Colonic mucosa (tissue), 4 donors: ENCODE results near the gene FTO. TPM values are rescaled to one million over a fixed set of nuclear protein-coding genes. Genes with fewer than 3 reads are reported as not detected.

Source experiments
- DNase-seq: peaks from one replicate; pipeline ENCODE4 v3.0.0-alpha.2; 2020
- H3K27ac ChIP-seq: fragments of 200-600 bp; one replicate; pipeline ENCODE4 v1.8.0; 2021
- H3K27me3 ChIP-seq: fragments of 200-600 bp; one replicate; pipeline ENCODE4 v1.8.0; 2021
- H3K36me3 ChIP-seq: fragments of 200-600 bp; one replicate; pipeline ENCODE4 v1.8.0; 2021
- H3K4me1 ChIP-seq: fragments of 200-600 bp; one replicate; pipeline ENCODE4 v1.8.0; 2021; ENCODE audit warnings: mild to moderate bottlenecking
- H3K4me3 ChIP-seq: fragments of 200-600 bp; one replicate; pipeline ENCODE4 v1.8.0; 2021
- H3K9ac ChIP-seq, 2 donors: one replicate each; pipeline ENCODE4 v1.7.0; 2013; ENCODE audit warnings: control low read depth in 2 of 2, low read depth in 2 of 2, low read length in 2 of 2
- H3K9me3 ChIP-seq: fragments of 200-600 bp; one replicate; pipeline ENCODE4 v1.8.0; 2021
- CTCF ChIP-seq: fragments of 200-600 bp; IDR thresholded peaks from one replicate; pipeline ENCODE4 v1.8.0; 2022; ENCODE audit warnings: antibody characterized with exemption, mild to moderate bottlenecking
- intact Hi-C: fragments of 100-400 bp; cut with DNase I; formaldehyde crosslinking; loops from one replicate; pipeline ENCODE4 v1.14.1; 2022
- total RNA-seq, 2 donors: library from RNA; stranded (reverse); fragmentation: NEBNext Ultra II Directional in 1 of 2; extraction: Animal tissue kit (Norgen Biotek cat#: 25700) in 1 of 2; gene quantifications; one replicate each; pipeline ENCODE4 v1.2.1, GENCODE V29; 2021
- donor health status: healthy.
- donor health status: DM: no; HTN: no; CAD: no.
- donor health status: DM: no; HTN: no; CAD: no.

The FTO gene
- total RNA-seq, 2 donors from 2014 or later, result 38.3 to 39.2 TPM

- Histone ChIP-seq H3K9me3 (no peaks in the 10 kb centered on the region), H3K9ac (no peak overlapping the region), H3K36me3 (no peaks in the 10 kb centered on the region), H3K4me3 (no peak overlapping the region), H3K27ac (no peak overlapping the region), H3K27me3 (no peaks in the 10 kb centered on the region), H3K4me1 (peaks cover 8% of the 10 kb centered on the region)
- no peak for TF ChIP-seq CTCF
- no peak for DNase-seq
- intact Hi-C loops, result no loop called here
Measured at GRCh38 chr16:53757971-53758609, 54.1 kb downstream of the FTO start.

- intact Hi-C loops, result no loop called here
- Histone ChIP-seq H3K4me1 (no peaks in the 10 kb centered on the region), H3K4me3 (no peak overlapping the region), H3K36me3 (no peaks in the 10 kb centered on the region), H3K27ac (no peak overlapping the region), H3K9ac (peak overlapping the region in 1 of 2 donors; percentile 5), H3K9me3 (no peaks in the 10 kb centered on the region), H3K27me3 (no peaks in the 10 kb centered on the region)
- no peak for TF ChIP-seq CTCF
- DNase-seq, result no peak
Measured at GRCh38 chr16:53761962-53762703, 58.2 kb downstream of the FTO start.

DNA sequence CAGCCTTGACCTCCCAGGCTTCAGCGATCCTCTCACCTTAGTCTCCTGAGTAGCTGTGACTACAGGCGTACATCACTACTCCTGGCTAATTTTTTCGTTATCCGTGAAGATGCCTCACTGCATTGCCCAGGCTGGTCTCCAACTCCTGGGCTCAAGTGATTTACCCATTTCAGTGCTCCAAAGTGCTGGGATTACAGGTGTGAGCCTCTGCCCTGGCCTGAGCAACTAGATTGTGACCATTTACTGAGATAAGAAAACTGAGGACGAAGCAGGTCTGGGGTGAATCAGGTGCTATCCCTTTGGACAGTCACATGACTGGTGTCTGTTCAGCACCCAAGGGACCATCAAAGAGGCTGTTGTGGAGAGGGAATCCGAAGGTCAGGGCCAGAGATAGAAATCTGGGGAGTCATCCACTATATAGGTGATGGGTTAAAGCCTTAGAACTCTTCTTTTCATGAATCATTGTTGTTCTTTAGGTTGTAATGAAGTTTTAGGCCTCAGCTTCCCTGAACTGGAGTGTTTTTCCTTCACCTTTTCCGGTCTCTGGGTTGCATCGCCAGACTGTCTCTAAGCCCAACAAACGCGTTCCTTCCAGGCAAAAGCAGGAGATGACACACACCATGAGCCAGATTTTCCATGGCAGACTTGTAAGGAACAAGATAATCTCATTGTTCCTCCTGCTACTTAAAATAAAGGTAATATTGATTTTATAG is 62.5 kb downstream of the FTO start:
- H3K9ac ChIP-seq, result no peak overlapping the region
- no peaks in the 10 kb centered on the region for H3K9me3 ChIP-seq
- no peak for TF ChIP-seq CTCF
- no peak for DNase-seq
- H3K27me3 ChIP-seq, result no peaks in the 10 kb centered on the region
- H3K36me3 ChIP-seq, result no peaks in the 10 kb centered on the region
- H3K27ac ChIP-seq, result no peak overlapping the region
- intact Hi-C loops, result no loop called here
- H3K4me1 ChIP-seq, result no peaks in the 10 kb centered on the region
- H3K4me3 ChIP-seq, result no peak overlapping the region

DNA sequence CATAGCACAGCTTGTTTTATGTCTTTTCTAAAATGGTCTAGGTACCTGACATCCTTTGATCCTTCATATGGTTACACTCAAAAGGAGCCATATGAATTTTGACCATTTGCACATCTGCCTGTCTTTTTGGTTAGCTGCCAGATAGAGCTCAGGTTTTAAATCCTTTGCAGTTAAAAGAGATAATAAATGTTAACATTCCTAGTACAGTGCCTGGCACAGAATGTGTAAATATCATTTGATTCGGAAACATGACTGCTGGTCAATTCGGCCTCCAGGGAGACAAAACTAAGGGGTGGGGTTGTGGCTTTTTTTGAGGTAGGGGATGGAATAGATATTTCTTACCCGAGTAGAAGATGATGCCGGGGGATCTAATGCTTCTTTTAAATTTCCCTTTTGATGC is 64.2 kb downstream of the FTO start:
- no peak for DNase-seq
- H3K36me3 ChIP-seq, result no peaks in the 10 kb centered on the region
- no peak for TF ChIP-seq CTCF
- intact Hi-C loops, result no loop called here
- H3K27ac ChIP-seq, result no peak overlapping the region
- no peaks in the 10 kb centered on the region for H3K4me1 ChIP-seq
- no peaks in the 10 kb centered on the region for H3K27me3 ChIP-seq
- no peak overlapping the region for H3K9ac ChIP-seq
- H3K9me3 ChIP-seq, result no peaks in the 10 kb centered on the region
- no peak overlapping the region for H3K4me3 ChIP-seq

DNA sequence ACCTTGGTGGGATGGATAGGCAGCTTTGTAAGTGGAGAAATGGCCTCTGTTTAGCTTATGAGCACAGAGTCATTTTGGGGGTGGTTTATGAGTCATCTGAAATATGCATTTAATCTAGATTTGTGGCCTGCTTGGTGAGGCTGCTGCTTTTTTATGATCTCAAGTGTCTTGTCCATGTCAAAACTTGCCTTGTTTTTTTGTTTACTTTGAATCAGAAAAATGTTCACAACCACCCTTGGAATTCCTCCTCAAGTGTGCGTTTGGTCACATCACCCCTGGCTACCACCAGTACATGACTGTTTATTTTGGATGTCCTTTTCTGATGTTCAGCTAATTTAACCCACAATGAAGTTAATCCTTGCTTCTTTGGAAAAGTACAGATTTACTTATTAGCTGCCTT is 64.6 kb downstream of the FTO start:
- TF ChIP-seq CTCF, result no peak
- Histone ChIP-seq H3K4me1 (peaks cover 1% of the 10 kb centered on the region), H3K36me3 (no peaks in the 10 kb centered on the region), H3K9ac (no peak overlapping the region), H3K27ac (no peak overlapping the region), H3K27me3 (no peaks in the 10 kb centered on the region), H3K4me3 (no peak overlapping the region), H3K9me3 (no peaks in the 10 kb centered on the region)
- DNase-seq, result no peak
- intact Hi-C loops, result no loop called here
